GM21529 (cell line): ENCODE data around the gene NEFH.
"Not testable (repeated sequence)": the region's sequence is repeated elsewhere in the genome, so short reads cannot be mapped to it uniquely, and the experiment has no call there.

Experiments used
- ATAC-seq: cut with Tn5 transposase; IDR thresholded peaks from one replicate; pipeline ENCODE4 v1.9.1; 2021; ENCODE audit not compliant: unreplicated experiment

NEFH gene

GRCh38 chr22:29479417-29480261 is at the start of gene NEFH:
TSS of gene NEFH (plus strand) at chr22:29480218. CDS start at chr22:29480263, 45 bp downstream.
- ATAC-seq = no peak

- ATAC-seq = no peak
Measured at GRCh38 chr22:29431986-29432385, 48.0 kb upstream of the NEFH start.

- ATAC-seq = no peak
Measured at GRCh38 chr22:29433856-29434255, 46.2 kb upstream of the NEFH start.

- ATAC-seq = no peak
Measured at GRCh38 chr22:29434288-29434687, 45.7 kb upstream of the NEFH start.

- ATAC-seq = no peak
Measured at GRCh38 chr22:29435236-29436136, 44.5 kb upstream of the NEFH start.

GRCh38 chr22:29438283-29438682 is 41.7 kb upstream of the NEFH start, which contains the start of gene RFPL1:
TSS of gene RFPL1 (plus strand) at chr22:29438583.
- not testable (repeated sequence) for ATAC-seq

GRCh38 chr22:29442976-29443375 is 37.0 kb upstream of the NEFH start:
- no peak for ATAC-seq

- no peak for ATAC-seq
Measured at GRCh38 chr22:29443452-29443851, 36.6 kb upstream of the NEFH start.

- no peak for ATAC-seq
Measured at GRCh38 chr22:29443861-29444792, 35.9 kb upstream of the NEFH start.

- no peak for ATAC-seq
Measured at GRCh38 chr22:29445508-29445907, 34.5 kb upstream of the NEFH start.

- ATAC-seq = no peak
Measured at GRCh38 chr22:29447906-29448305, 32.1 kb upstream of the NEFH start.

GRCh38 chr22:29449296-29449875 is 30.6 kb upstream of the NEFH start:
- no peak for ATAC-seq

- no peak for ATAC-seq
Measured at GRCh38 chr22:29450222-29450621, 29.8 kb upstream of the NEFH start.

- no peak for ATAC-seq
Measured at GRCh38 chr22:29451863-29452262, 28.2 kb upstream of the NEFH start.

GRCh38 chr22:29454276-29454675 is 25.7 kb upstream of the NEFH start:
- no peak for ATAC-seq

GRCh38 chr22:29456211-29456671 is 23.8 kb upstream of the NEFH start:
- no peak for ATAC-seq

- no peak for ATAC-seq
Measured at GRCh38 chr22:29457730-29458129, 22.3 kb upstream of the NEFH start.

- no peak for ATAC-seq
Measured at GRCh38 chr22:29458551-29458950, 21.5 kb upstream of the NEFH start.

GRCh38 chr22:29459773-29460172 is 20.2 kb upstream of the NEFH start:
- ATAC-seq = no peak

- no peak for ATAC-seq
Measured at GRCh38 chr22:29461263-29461662, 18.8 kb upstream of the NEFH start.
